A673 (cell line): ENCODE measurements around the gene SFT2D2. TPM values are rescaled to one million over a fixed set of nuclear protein-coding genes. Genes with fewer than 3 reads are reported as not detected.

ENCODE experiments used
- BruUV-seq: library from RNA; stranded (reverse); fragments of 400-500 nt; replicated peaks from 2 replicates; lab custom pipeline; 2021; lab: Mats Ljungman, UMichigan
- CTCF ChIA-PET: fragments of 300-600 bp; sonication (Branson Sonifier 250); formaldehyde crosslinking; loops from one replicate; lab custom pipeline; 2022; ENCODE audit warnings: antibody characterized with exemption; lab: Charles Lee
- POLR2A ChIA-PET: fragments of 300-600 bp; sonication (Branson Sonifier 250); formaldehyde crosslinking; loops from one replicate; lab custom pipeline; 2022; ENCODE audit warnings: antibody characterized with exemption; ENCODE audit not compliant: low non-redundant PET; lab: Charles Lee
- DNase-seq: peaks from one replicate; pipeline ENCODE4 v3.0.0-alpha.2; 2015; ENCODE audit warnings: low spot score
- H3K27ac ChIP-seq: fragments of 200-600 bp; sonication (generic); 2 replicates; pipeline ENCODE4 v1.5.1; 2016; ENCODE audit warnings: mixed run types, low read depth, mild to moderate bottlenecking, mixed read lengths, antibody characterized with exemption, low read length; ENCODE audit not compliant: poor library complexity, severe bottlenecking
- H3K27me3 ChIP-seq: fragments of 200-600 bp; sonication (generic); replicated peaks from 2 replicates; pipeline ENCODE4 v1.6.1; 2017; ENCODE audit warnings: mixed run types, low read depth, mild to moderate bottlenecking, mixed read lengths, antibody characterized with exemption, low read length; ENCODE audit not compliant: insufficient read depth, poor library complexity
- H3K36me3 ChIP-seq: fragments of 200-600 bp; sonication (generic); 2 replicates; pipeline ENCODE4 v1.6.1; 2016; ENCODE audit warnings: mixed run types, mild to moderate bottlenecking, mixed read lengths, antibody characterized with exemption, low read length; ENCODE audit not compliant: insufficient read depth, poor library complexity, severe bottlenecking
- H3K4me1 ChIP-seq: fragments of 200-600 bp; sonication (generic); 2 replicates; pipeline ENCODE4 v1.6.1; 2017; ENCODE audit warnings: mixed run types, mild to moderate bottlenecking, mixed read lengths, antibody characterized with exemption, low read length; ENCODE audit not compliant: insufficient read depth, poor library complexity, severe bottlenecking
- H3K4me3 ChIP-seq: fragments of 200-600 bp; sonication (generic); 2 replicates; pipeline ENCODE4 v1.5.1; 2016; ENCODE audit warnings: low read depth, mixed run types, mild to moderate bottlenecking, mixed read lengths, low read length; ENCODE audit not compliant: poor library complexity, severe bottlenecking
- H3K9me3 ChIP-seq: fragments of 200-600 bp; sonication (generic); 2 replicates; pipeline ENCODE4 v1.6.1; 2016; ENCODE audit warnings: mixed run types, low read depth, mild to moderate bottlenecking, mixed read lengths, antibody characterized with exemption, low read length; ENCODE audit not compliant: poor library complexity, severe bottlenecking
- EZH2 ChIP-seq: fragments of 200-600 bp; sonication (generic); IDR thresholded peaks from 2 replicates; pipeline ENCODE4 v1.6.1; 2017; ENCODE audit warnings: borderline replicate concordance, low read depth, mild to moderate bottlenecking, mixed read lengths, antibody characterized with exemption, low read length; ENCODE audit not compliant: poor library complexity, severe bottlenecking
- intact Hi-C: fragments of 100-400 bp; cut with micrococcal nuclease; formaldehyde crosslinking; loops from one replicate; pipeline ENCODE4 v1.10.0; 2022; ENCODE audit not compliant: unreplicated experiment
- total RNA-seq: library from RNA; stranded (reverse); gene quantifications from 2 replicates; pipeline ENCODE4 v1.2.3, GENCODE V29; 2021
- TF ChIP-seq, protein P1 (sequence below): fragments of 300-800, 200-600 bp; sonication (generic); conservative IDR thresholded peaks from 2 replicates; pipeline ENCODE4 v1.5.1; 2017; ENCODE audit warnings: low read depth, mild to moderate bottlenecking, antibody characterized with exemption, low read length, moderate library complexity, mixed read lengths

SFT2D2 gene
- total RNA-seq, 1 experiment from 2014 or later, result 62.8 TPM

DNA sequence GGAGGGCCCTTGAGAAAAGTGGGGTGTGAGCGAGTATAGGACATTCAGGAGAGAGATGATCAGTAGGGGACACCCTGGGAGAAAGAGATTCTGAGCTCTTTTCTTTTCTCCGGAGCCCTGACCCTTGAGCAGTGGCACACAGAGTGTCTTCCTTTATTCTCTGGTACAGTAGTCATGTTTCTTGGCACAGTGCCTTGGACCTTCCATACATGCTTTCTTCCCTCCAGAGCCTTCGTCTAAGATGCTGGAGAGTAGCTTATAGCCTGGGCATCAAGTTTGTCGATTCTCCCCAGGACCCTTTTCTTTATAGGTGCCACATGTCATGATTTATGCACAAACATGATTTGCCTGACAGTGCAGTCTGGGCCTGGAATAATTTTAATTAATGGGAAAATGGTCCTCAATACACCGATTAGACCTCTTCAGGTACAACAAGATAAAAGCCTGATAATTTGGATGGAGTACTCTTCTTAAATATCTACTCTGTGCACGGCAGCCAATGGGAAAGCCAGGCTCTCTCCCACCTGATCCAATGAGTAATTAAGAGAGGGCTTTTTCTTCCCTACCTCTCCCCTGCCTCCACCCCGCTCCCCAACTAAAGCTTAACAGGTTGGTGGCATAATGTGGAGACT, 54.6 kb downstream of the SFT2D2 start, which contains the start of gene TBX19:
TSS of gene TBX19 (plus strand) at position 582 of the 632 bp plus-strand sequence. CDS start 214 bp downstream, outside the sequence.
- Histone ChIP-seq H3K4me1 (no peaks in the 10 kb centered on the region), H3K27me3 (no peaks in the 10 kb centered on the region), H3K36me3 (no peaks in the 10 kb centered on the region), H3K4me3 (no peak within 1 kb of the TSS), H3K27ac (no peak within 1 kb of the TSS), H3K9me3 (peaks cover 7% of the 10 kb centered on the region)
- CTCF ChIA-PET, result no interaction called here
- no peak for DNase-seq
- no TSS peak for BruUV-seq
- intact Hi-C loops, result no loop called here
- no peak for TF ChIP-seq EZH2
- TF ChIP-seq, protein P1, sequence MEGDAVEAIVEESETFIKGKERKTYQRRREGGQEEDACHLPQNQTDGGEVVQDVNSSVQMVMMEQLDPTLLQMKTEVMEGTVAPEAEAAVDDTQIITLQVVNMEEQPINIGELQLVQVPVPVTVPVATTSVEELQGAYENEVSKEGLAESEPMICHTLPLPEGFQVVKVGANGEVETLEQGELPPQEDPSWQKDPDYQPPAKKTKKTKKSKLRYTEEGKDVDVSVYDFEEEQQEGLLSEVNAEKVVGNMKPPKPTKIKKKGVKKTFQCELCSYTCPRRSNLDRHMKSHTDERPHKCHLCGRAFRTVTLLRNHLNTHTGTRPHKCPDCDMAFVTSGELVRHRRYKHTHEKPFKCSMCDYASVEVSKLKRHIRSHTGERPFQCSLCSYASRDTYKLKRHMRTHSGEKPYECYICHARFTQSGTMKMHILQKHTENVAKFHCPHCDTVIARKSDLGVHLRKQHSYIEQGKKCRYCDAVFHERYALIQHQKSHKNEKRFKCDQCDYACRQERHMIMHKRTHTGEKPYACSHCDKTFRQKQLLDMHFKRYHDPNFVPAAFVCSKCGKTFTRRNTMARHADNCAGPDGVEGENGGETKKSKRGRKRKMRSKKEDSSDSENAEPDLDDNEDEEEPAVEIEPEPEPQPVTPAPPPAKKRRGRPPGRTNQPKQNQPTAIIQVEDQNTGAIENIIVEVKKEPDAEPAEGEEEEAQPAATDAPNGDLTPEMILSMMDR, result no peak
- POLR2A ChIA-PET, result no interaction called here

DNA sequence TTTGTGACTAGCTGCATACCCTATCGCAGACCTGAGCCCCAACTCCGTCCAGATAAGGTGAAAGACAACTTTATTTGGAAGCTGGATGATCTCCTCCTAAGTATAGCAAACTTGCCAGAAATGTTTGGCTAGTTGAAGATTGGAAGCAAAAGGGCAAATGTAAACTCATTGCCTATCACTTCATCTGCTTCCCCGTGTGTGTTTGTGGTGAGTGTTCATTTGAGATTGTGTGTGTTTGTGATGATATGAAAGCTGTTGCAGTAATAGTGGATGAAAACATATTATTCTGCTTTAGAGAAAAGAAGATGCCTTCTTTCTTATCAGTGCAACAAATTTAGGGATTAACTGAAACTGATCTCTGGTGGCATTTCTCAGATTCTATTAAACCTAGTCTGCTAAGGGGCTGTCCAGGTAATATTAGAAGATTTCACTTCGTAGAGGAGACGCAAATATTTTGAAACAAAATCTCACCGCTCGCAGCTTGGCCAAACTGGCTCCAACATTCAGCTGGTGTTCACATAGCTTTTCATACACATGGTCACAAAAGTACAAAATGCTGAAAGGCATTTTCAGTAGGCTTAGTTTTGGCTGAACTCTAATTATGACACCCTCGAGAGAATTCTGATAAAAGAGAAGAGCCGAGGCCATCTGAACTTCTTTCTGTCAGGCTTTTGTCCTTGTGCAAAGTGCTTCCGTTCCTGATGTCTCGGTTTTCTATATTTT, 56.0 kb downstream of the SFT2D2 start:
- ChIA-PET POLR2A (no interaction called here), CTCF (no interaction called here)
- H3K4me3 ChIP-seq, result no peak overlapping the region
- intact Hi-C loops, result no loop called here
- H3K9me3 ChIP-seq, result peaks cover 6% of the 10 kb centered on the region
- no peaks in the 10 kb centered on the region for H3K36me3 ChIP-seq
- BruUV-seq, result no TSS peak
- no peak for DNase-seq
- H3K27ac ChIP-seq, result no peak overlapping the region
- H3K27me3 ChIP-seq, result no peaks in the 10 kb centered on the region
- no peaks in the 10 kb centered on the region for H3K4me1 ChIP-seq
- TF ChIP-seq EZH2, result no peak
- TF ChIP-seq, protein P1, result no peak

DNA sequence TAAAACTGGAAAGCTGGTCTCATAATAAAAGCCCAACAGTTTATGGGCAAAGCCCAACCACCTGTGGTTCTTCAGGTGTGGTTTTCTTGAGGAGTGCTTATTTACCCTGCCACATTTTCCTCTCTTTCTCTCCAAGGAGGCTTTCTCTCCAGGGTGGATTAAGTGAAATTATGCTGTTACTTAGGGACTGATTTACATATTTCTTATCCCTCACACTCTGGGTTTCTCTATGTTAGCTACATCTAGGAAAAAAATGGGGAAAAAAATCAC, 59.7 kb downstream of the SFT2D2 start:
- CTCF ChIA-PET, result no interaction called here
- Histone ChIP-seq H3K4me3 (no peak overlapping the region), H3K4me1 (no peaks in the 10 kb centered on the region), H3K27me3 (no peaks in the 10 kb centered on the region), H3K27ac (no peak overlapping the region), H3K36me3 (no peaks in the 10 kb centered on the region), H3K9me3 (no peaks in the 10 kb centered on the region)
- intact Hi-C loops, result no loop called here
- POLR2A ChIA-PET, result no interaction called here
- TF ChIP-seq, protein P1, result no peak
- no peak for TF ChIP-seq EZH2
- DNase-seq, result no peak
- no TSS peak for BruUV-seq
